Activated CD4-positive, alpha-beta T cell treated with anti-CD3 and anti-CD28 coated beads, Interleukin-2, amount 10 ng/mL, durations not matched to agents 24 days and 14 days (primary cell): Measurements from ENCODE around the gene PP2D1. TPM values are rescaled to one million over a fixed set of nuclear protein-coding genes. Genes with fewer than 3 reads are reported as not detected.
"Not testable (repeated sequence)": the region's sequence is repeated elsewhere in the genome, so short reads cannot be mapped to it uniquely, and the experiment has no call there.

Source experiments
- DNase-seq: peaks from one replicate; pipeline ENCODE4 v3.0.0; 2022
- H3K27ac Mint-ChIP-seq: one replicate; pipeline ENCODE4 v1.8.0; 2022; ENCODE audit warnings: mild to moderate bottlenecking, mixed read lengths
- H3K27me3 Mint-ChIP-seq: one replicate; pipeline ENCODE4 v1.8.0; 2022; ENCODE audit warnings: mixed read lengths
- H3K36me3 Mint-ChIP-seq: one replicate; pipeline ENCODE4 v1.8.0; 2022; ENCODE audit warnings: low read depth, mild to moderate bottlenecking, mixed read lengths
- H3K4me1 Mint-ChIP-seq: one replicate; pipeline ENCODE4 v1.8.0; 2021; ENCODE audit warnings: mixed read lengths
- H3K4me3 Mint-ChIP-seq: one replicate; pipeline ENCODE4 v1.8.0; 2022; ENCODE audit warnings: mild to moderate bottlenecking, moderate library complexity, mixed read lengths
- H3K9me3 Mint-ChIP-seq: one replicate; pipeline ENCODE4 v1.8.0; 2021; ENCODE audit warnings: mixed read lengths
- intact Hi-C: fragments of 100-400 bp; cut with micrococcal nuclease; formaldehyde crosslinking; loops from one replicate; pipeline ENCODE4 v1.15.1; 2023
- total RNA-seq: library from RNA; stranded (reverse); gene quantifications from 2 replicates; pipeline ENCODE4 v1.2.3, GENCODE V29; 2022

Gene PP2D1
- total RNA-seq, 1 donor from 2014 or later: not detected

DNA sequence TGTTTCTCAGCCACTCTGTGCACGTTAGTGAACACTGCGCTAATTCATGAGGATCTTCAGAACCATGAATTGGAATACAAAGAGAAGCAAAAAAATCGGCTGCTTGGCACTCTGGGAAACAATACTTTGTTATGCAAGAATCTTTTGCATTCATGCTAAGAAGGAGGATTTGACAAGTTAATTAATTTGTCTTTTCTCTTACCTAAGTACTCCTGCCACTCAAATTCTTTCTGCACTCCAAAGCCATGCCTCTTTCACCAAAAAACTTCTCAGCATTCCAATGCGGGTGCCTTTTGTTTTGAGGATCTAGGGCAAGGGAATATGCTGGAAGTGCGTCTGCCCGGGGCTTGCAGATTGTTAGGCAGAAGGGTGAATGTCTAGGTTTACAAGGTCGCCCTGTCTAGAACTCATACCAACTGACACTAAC, 16.9 kb upstream of the PP2D1 start:
- intact Hi-C loops: no loop called here
- no peak overlapping the region for H3K4me3 Mint-ChIP-seq
- DNase-seq: no peak
- no peaks in the 10 kb centered on the region for H3K4me1 Mint-ChIP-seq
- no peaks in the 10 kb centered on the region for H3K27me3 Mint-ChIP-seq
- no peaks in the 10 kb centered on the region for H3K9me3 Mint-ChIP-seq
- no peak overlapping the region for H3K27ac Mint-ChIP-seq
- no peaks in the 10 kb centered on the region for H3K36me3 Mint-ChIP-seq

DNA sequence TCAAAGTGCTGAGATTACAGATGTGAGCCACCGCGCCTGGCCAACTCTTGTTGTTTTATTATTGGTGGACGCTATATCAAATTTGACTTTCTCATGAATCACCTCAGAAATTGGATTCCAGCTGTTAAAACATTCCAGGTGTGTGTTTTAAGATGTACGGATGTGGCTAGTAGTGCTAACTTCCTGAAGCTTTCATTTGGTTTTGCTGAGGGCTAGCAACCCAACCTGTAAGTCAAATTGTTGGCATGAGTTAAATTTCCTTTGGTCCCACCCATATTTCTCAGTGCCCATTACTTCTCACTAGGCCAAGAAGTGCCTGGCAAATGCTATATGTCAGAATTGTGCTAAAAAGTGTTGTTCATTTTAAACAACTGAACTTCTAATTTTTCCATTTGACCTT, 15.1 kb upstream of the PP2D1 start:
- DNase-seq: no peak
- no peaks in the 10 kb centered on the region for H3K36me3 Mint-ChIP-seq
- no peak overlapping the region for H3K4me3 Mint-ChIP-seq
- intact Hi-C loops: no loop called here
- no peak overlapping the region for H3K27ac Mint-ChIP-seq
- H3K4me1 Mint-ChIP-seq: peaks cover 3% of the 10 kb centered on the region
- H3K9me3 Mint-ChIP-seq: no peaks in the 10 kb centered on the region
- no peaks in the 10 kb centered on the region for H3K27me3 Mint-ChIP-seq

- Mint-ChIP-seq H3K36me3 (no peaks in the 10 kb centered on the region), H3K4me1 (peaks cover 3% of the 10 kb centered on the region), H3K4me3 (no peak overlapping the region), H3K27me3 (no peaks in the 10 kb centered on the region), H3K27ac (no peak overlapping the region), H3K9me3 (no peaks in the 10 kb centered on the region)
- intact Hi-C loops: no loop called here
- DNase-seq: no peak
Measured at GRCh38 chr3:20023623-20024405, 11.8 kb upstream of the PP2D1 start.

- Mint-ChIP-seq H3K27me3 (no peaks in the 10 kb centered on the region), H3K9me3 (no peaks in the 10 kb centered on the region), H3K36me3 (no peaks in the 10 kb centered on the region), H3K4me1 (peaks cover 3% of the 10 kb centered on the region), H3K27ac (no peak overlapping the region), H3K4me3 (no peak overlapping the region)
- no peak for DNase-seq
- intact Hi-C loops: no loop called here
Measured at GRCh38 chr3:20022954-20023622, 11.0 kb upstream of the PP2D1 start.

GRCh38 chr3:20016076-20016475, 4.0 kb upstream of the PP2D1 start:
- H3K4me1 Mint-ChIP-seq, H3K9me3 Mint-ChIP-seq, H3K27me3 Mint-ChIP-seq, H3K27ac Mint-ChIP-seq, DNase-seq, H3K4me3 Mint-ChIP-seq, intact Hi-C loops, H3K36me3 Mint-ChIP-seq: not testable (repeated sequence)

DNA sequence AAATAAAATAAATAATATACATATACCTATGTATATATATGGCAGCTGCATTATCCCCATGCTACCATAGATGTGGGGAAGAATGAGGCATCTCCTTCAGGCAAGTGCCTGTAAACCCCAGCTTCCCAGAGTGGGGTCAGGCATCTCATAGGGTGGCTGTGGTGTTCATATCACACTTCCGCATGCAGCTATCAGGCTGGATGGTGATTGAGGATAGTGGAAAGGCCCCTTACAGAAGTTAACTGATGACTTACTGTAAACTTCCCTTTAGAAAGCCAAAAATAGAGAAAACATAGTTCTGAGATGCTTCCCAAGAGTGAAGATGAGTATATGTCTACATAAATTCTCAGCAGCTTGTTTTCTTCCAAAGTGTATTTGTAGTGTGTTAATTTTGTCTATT, 3.5 kb upstream of the PP2D1 start:
- no peak overlapping the region for H3K4me3 Mint-ChIP-seq
- intact Hi-C loops: no loop called here
- H3K27ac Mint-ChIP-seq: no peak overlapping the region
- DNase-seq: no peak
- no peaks in the 10 kb centered on the region for H3K36me3 Mint-ChIP-seq
- H3K9me3 Mint-ChIP-seq: no peaks in the 10 kb centered on the region
- H3K27me3 Mint-ChIP-seq: no peaks in the 10 kb centered on the region
- H3K4me1 Mint-ChIP-seq: no peaks in the 10 kb centered on the region

GRCh38 chr3:20013396-20013795, 1.3 kb upstream of the PP2D1 start:
- H3K27ac Mint-ChIP-seq: no peak overlapping the region
- H3K4me3 Mint-ChIP-seq: no peak overlapping the region

GRCh38 chr3:20008646-20009045, 3.4 kb downstream of the PP2D1 start:
- intact Hi-C loops: no loop called here
- no peak for DNase-seq
- no peaks in the 10 kb centered on the region for H3K36me3 Mint-ChIP-seq
- H3K27me3 Mint-ChIP-seq: no peaks in the 10 kb centered on the region
- no peak overlapping the region for H3K4me3 Mint-ChIP-seq
- H3K9me3 Mint-ChIP-seq: no peaks in the 10 kb centered on the region
- no peaks in the 10 kb centered on the region for H3K4me1 Mint-ChIP-seq
- H3K27ac Mint-ChIP-seq: no peak overlapping the region

More at GRCh38 chr3:20013396-20013795, 1.3 kb upstream of the PP2D1 start:
- no peaks in the 10 kb centered on the region for H3K36me3 Mint-ChIP-seq
- no peak for DNase-seq
- H3K4me1 Mint-ChIP-seq: no peaks in the 10 kb centered on the region
- H3K27me3 Mint-ChIP-seq: no peaks in the 10 kb centered on the region
- intact Hi-C loops: no loop called here
- H3K9me3 Mint-ChIP-seq: no peaks in the 10 kb centered on the region

DNA sequence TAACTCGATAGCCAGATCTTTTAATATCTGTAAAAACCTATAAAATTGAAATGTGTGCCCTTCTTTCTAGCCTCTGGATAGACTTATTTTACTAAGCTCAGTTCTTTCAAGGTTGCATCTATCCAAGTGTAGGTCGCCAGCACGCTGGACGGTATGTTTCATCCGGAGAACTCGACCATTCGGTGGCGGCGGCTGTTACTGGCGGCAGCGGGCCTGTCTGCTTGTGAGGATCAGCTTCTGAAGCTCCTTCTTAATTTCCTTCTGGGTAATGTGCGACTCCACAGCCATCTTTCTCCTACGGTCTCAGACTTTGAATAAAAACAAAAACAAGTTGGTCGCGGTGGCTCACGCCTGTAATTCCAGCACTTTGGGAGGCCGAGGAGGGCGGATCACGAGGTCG, 4.1 kb downstream of the PP2D1 start:
- Mint-ChIP-seq H3K9me3 (no peaks in the 10 kb centered on the region), H3K4me3 (no peak overlapping the region), H3K27me3 (no peaks in the 10 kb centered on the region), H3K36me3 (no peaks in the 10 kb centered on the region), H3K4me1 (no peaks in the 10 kb centered on the region), H3K27ac (no peak overlapping the region)
- intact Hi-C loops: no loop called here
- no peak for DNase-seq

- no peaks in the 10 kb centered on the region for H3K4me1 Mint-ChIP-seq
- no peaks in the 10 kb centered on the region for H3K27me3 Mint-ChIP-seq
- H3K9me3 Mint-ChIP-seq: peaks cover 4% of the 10 kb centered on the region
- no peak overlapping the region for H3K4me3 Mint-ChIP-seq
- DNase-seq: no peak
- no peaks in the 10 kb centered on the region for H3K36me3 Mint-ChIP-seq
- H3K27ac Mint-ChIP-seq: no peak overlapping the region
- intact Hi-C loops: no loop called here
Measured at GRCh38 chr3:20001932-20002331, 10.1 kb downstream of the PP2D1 start.

DNA sequence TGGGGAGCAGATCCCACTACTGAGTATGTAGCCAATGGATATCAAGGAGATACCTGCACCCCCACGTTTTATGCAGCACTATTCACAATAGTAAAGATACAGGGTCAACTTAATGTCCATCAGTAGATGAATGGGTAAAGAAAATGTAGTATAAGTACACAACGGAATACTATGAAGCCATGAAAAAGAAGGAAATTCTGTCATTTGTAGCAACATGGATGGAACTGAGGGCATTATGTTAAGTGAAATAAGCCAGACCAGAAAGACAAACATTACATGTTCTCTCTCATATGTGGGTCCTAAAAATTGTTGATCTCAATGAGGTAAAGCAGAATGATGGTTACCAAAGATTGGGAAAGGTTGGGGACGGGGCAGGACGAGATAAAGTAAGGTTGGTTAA, 14.6 kb downstream of the PP2D1 start:
- Mint-ChIP-seq H3K36me3 (no peaks in the 10 kb centered on the region), H3K27ac (no peak overlapping the region), H3K27me3 (no peaks in the 10 kb centered on the region), H3K9me3 (peaks cover 4% of the 10 kb centered on the region), H3K4me1 (no peaks in the 10 kb centered on the region), H3K4me3 (no peak overlapping the region)
- no peak for DNase-seq
- intact Hi-C loops: no loop called here

GRCh38 chr3:19994796-19995195, 17.3 kb downstream of the PP2D1 start:
- intact Hi-C loops: no loop called here
- peaks cover 4% of the 10 kb centered on the region for H3K9me3 Mint-ChIP-seq
- H3K4me1 Mint-ChIP-seq: no peaks in the 10 kb centered on the region

GRCh38 chr3:19988904-19989303, 23.2 kb downstream of the PP2D1 start:
- H3K27ac Mint-ChIP-seq, H3K27me3 Mint-ChIP-seq, H3K4me1 Mint-ChIP-seq, intact Hi-C loops, DNase-seq, H3K4me3 Mint-ChIP-seq, H3K9me3 Mint-ChIP-seq: not testable (repeated sequence)
- peaks cover 18% of the 10 kb centered on the region for H3K36me3 Mint-ChIP-seq

More at GRCh38 chr3:19994796-19995195, 17.3 kb downstream of the PP2D1 start:
- Mint-ChIP-seq H3K27ac (no peak overlapping the region), H3K36me3 (peaks cover 4% of the 10 kb centered on the region), H3K4me3 (no peak overlapping the region), H3K27me3 (no peaks in the 10 kb centered on the region)
- DNase-seq: no peak

GRCh38 chr3:19972054-19972453, 40.0 kb downstream of the PP2D1 start:
- DNase-seq: no peak
- intact Hi-C loops: no loop called here
- Mint-ChIP-seq H3K4me3 (no peak overlapping the region), H3K4me1 (peaks cover 21% of the 10 kb centered on the region), H3K9me3 (no peaks in the 10 kb centered on the region), H3K27ac (no peak overlapping the region), H3K36me3 (peaks cover 42% of the 10 kb centered on the region), H3K27me3 (no peaks in the 10 kb centered on the region)
